Ishikawa (cell line): ENCODE results near the gene LMAN1L.

Source experiments
- CEBPB ChIP-seq: IDR thresholded peaks from 2 replicates; pipeline ENCODE4 v1.6.1; 2012
- CREB1 ChIP-seq: IDR thresholded peaks from 2 replicates; pipeline ENCODE4 v1.6.1; 2012; ENCODE audit warnings: low read depth
- EGR1 ChIP-seq: IDR thresholded peaks from 2 replicates; pipeline ENCODE4 v1.6.1; 2012
- EP300 ChIP-seq: IDR thresholded peaks from 2 replicates; pipeline ENCODE4 v1.6.1; 2012; ENCODE audit warnings: borderline replicate concordance
- FOXM1 ChIP-seq: IDR thresholded peaks from 2 replicates; pipeline ENCODE4 v1.6.1; 2012; ENCODE audit warnings: low read depth, borderline replicate concordance
- NFIC ChIP-seq: IDR thresholded peaks from 2 replicates; pipeline ENCODE4 v1.6.1; 2012
- RAD21 ChIP-seq: IDR thresholded peaks from 2 replicates; pipeline ENCODE4 v1.6.1; 2012; ENCODE audit warnings: low read depth
- REST ChIP-seq: IDR thresholded peaks from 2 replicates; pipeline ENCODE4 v1.6.1; 2012; ENCODE audit warnings: low read depth, mild to moderate bottlenecking
- TAF1 ChIP-seq: IDR thresholded peaks from 2 replicates; pipeline ENCODE4 v1.6.1; 2012; ENCODE audit warnings: low read depth, mild to moderate bottlenecking
- TCF12 ChIP-seq: IDR thresholded peaks from 2 replicates; pipeline ENCODE4 v1.6.1; 2012; ENCODE audit warnings: low read depth
- TEAD4 ChIP-seq: IDR thresholded peaks from 2 replicates; pipeline ENCODE4 v1.6.1; 2012
- YY1 ChIP-seq: IDR thresholded peaks from 2 replicates; pipeline ENCODE4 v1.6.1; 2012; ENCODE audit warnings: low read depth
- ZBTB7A ChIP-seq: IDR thresholded peaks from 2 replicates; pipeline ENCODE4 v1.6.1; 2012; ENCODE audit warnings: low read depth
- TF ChIP-seq, protein P1 (sequence below): IDR thresholded peaks from 2 replicates; pipeline ENCODE4 v1.6.1; 2012
- TF ChIP-seq, protein P2 (sequence below): IDR thresholded peaks from 2 replicates; pipeline ENCODE4 v1.6.1; 2012

LMAN1L gene

DNA sequence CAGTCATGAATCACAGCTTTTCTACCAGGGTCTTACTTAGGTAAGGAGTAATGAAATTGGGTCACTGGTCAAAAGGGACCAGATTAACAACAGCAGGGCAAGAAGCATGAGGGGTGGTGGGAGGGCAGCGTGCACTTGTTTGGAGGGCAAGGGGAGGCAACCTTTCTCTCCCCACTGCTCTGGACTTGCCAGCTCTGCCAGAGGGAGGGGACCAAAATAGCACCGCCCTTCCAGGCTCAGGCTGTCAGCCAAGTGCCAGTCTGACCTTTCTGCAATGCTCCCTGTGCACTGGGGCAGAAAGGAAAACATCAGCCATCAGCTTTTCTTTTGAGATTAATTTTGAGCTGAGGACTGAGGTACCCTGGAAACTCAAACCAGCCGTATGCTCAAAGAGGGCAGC lies 34.8 kb downstream of the LMAN1L start:
- TF ChIP-seq ZBTB7A = no peak
- TF ChIP-seq, protein P1, sequence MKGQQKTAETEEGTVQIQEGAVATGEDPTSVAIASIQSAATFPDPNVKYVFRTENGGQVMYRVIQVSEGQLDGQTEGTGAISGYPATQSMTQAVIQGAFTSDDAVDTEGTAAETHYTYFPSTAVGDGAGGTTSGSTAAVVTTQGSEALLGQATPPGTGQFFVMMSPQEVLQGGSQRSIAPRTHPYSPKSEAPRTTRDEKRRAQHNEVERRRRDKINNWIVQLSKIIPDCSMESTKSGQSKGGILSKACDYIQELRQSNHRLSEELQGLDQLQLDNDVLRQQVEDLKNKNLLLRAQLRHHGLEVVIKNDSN = no peak
- no peak for TF ChIP-seq RAD21
- TF ChIP-seq CREB1 = no peak
- no peak for TF ChIP-seq EGR1
- no peak for TF ChIP-seq EP300
- TF ChIP-seq REST = no peak
- TF ChIP-seq, protein P2, sequence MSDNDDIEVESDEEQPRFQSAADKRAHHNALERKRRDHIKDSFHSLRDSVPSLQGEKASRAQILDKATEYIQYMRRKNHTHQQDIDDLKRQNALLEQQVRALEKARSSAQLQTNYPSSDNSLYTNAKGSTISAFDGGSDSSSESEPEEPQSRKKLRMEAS = 0 out of 2 replicates have a peak, but pooled peaks have one; percentile 22
- TF ChIP-seq TEAD4 = no peak
- TF ChIP-seq TAF1 = no peak
- TF ChIP-seq YY1 = no peak
- peak; percentile 36 for TF ChIP-seq NFIC
- TF ChIP-seq TCF12 = no peak
- TF ChIP-seq FOXM1 = no peak
- TF ChIP-seq CEBPB = no peak

DNA sequence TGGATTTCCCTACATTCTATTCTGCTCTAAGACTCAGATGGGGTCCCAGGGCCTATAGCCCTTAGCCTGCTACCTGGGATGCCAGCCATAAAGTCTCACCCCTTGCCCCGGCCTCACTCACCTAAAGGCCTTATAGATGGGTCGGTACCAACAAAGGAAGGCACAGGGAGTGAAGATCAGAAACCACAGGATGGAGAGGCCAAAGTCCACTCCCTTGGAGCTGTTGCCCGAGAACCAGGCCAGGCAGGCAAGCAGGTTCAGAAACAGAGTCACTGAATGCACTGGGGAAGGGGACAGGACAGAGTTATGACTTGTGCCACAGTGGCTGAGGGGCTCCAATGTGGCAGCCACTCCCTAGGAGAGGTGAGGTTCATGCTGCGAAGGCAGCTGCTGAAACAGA lies 37.8 kb downstream of the LMAN1L start:
- TF ChIP-seq NFIC (no peak), RAD21 (no peak), TEAD4 (no peak), CEBPB (no peak), TCF12 (no peak), FOXM1 (no peak), REST (no peak), TAF1 (no peak), EP300 (no peak), YY1 (no peak), EGR1 (no peak), CREB1 (no peak), ZBTB7A (no peak)
- TF ChIP-seq, protein P2 = no peak
- TF ChIP-seq, protein P1 = no peak

DNA sequence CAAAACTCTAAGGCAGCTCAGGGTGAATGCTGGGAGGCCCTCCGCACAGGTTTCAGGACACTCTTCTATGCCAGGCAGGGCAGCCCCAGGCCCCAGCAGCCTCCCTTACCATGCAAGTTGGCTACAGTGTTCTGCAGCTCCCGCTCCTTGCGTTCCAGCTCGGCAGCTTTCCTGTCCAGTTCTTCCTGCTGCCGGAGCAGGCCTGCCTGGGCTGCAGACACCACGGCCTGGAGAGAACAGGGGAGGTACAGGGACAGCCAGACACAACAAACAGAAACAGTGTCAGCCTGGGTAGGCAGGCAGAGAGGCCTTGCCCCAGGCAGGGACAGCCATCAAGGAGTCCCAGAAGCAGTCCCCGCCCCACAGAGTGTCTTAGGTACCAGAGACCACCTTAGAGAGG lies 39.3 kb downstream of the LMAN1L start:
- TF ChIP-seq TCF12 (no peak), EGR1 (no peak), CREB1 (no peak), FOXM1 (no peak), CEBPB (no peak), NFIC (no peak), REST (no peak), RAD21 (no peak), EP300 (no peak), TEAD4 (no peak), ZBTB7A (no peak)
- TF ChIP-seq, protein P2 = no peak
- TF ChIP-seq, protein P1 = no peak

- TF ChIP-seq CEBPB = no peak
- no peak for TF ChIP-seq YY1
- TF ChIP-seq TCF12 = no peak
- TF ChIP-seq, protein P1 = no peak
- TF ChIP-seq FOXM1 = no peak
- TF ChIP-seq ZBTB7A = no peak
- no peak for TF ChIP-seq NFIC
- TF ChIP-seq, protein P2 = no peak
- TF ChIP-seq TAF1 = no peak
- TF ChIP-seq RAD21 = no peak
- no peak for TF ChIP-seq EP300
- no peak for TF ChIP-seq TEAD4
- TF ChIP-seq REST = no peak
- no peak for TF ChIP-seq CREB1
These were observed 41.9 kb downstream of the LMAN1L start for GRCh38 chr15:74854453-74855022.
